GM23248 (cell line): ENCODE results near the gene NOXA1.

Experiments used
- EZH2 ChIP-seq: fragments of 200-600 bp; sonication (generic); IDR thresholded peaks from 2 replicates; pipeline ENCODE4 v1.6.1; 2018; ENCODE audit warnings: antibody characterized with exemption, mild to moderate bottlenecking; ENCODE audit not compliant: insufficient read depth, poor library complexity, severe bottlenecking
- EZH2phosphoT487 ChIP-seq: fragments of 200-600 bp; sonication (generic); IDR thresholded peaks from 2 replicates; pipeline ENCODE4 v1.6.1; 2018; ENCODE audit warnings: antibody characterized with exemption, moderate library complexity, mild to moderate bottlenecking, low read depth; ENCODE audit not compliant: insufficient read depth

GRCh38 chr9:137403269-137403668 lies 19.9 kb upstream of the NOXA1 start:
- TF ChIP-seq EZH2 = no peak
- no peak for TF ChIP-seq EZH2phosphoT487
